ENCODE measurements around the gene MYO1H.

- no peak for TF ChIP-seq CTCF (IDR thresholded peaks at IDR 0.05)
- no peak for TF ChIP-seq POLR2A (IDR thresholded peaks at IDR 0.05)
These were observed 147.3 kb downstream of the MYO1H start for GRCh38 chr12:109495012-109495411.

All from uterus (tissue), 2 donors.